Activated T-cell treated with anti-CD3 and anti-CD28 coated beads for 48 hours (primary cell): ENCODE results near the gene TMIE.

ENCODE experiments used
- DNase-seq: peaks from one replicate; pipeline ENCODE4 v3.0.0-alpha.2; 2020; ENCODE audit warnings: low read depth

TMIE gene, protein sequence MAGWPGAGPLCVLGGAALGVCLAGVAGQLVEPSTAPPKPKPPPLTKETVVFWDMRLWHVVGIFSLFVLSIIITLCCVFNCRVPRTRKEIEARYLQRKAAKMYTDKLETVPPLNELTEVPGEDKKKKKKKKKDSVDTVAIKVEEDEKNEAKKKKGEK

GRCh38 chr3:46701181-46701939 is at the start of gene TMIE:
TMIE (plus strand) TSS chr3:46701392; CDS start chr3:46701488, 96 bp downstream.
- DNase-seq: no peak

DNA sequence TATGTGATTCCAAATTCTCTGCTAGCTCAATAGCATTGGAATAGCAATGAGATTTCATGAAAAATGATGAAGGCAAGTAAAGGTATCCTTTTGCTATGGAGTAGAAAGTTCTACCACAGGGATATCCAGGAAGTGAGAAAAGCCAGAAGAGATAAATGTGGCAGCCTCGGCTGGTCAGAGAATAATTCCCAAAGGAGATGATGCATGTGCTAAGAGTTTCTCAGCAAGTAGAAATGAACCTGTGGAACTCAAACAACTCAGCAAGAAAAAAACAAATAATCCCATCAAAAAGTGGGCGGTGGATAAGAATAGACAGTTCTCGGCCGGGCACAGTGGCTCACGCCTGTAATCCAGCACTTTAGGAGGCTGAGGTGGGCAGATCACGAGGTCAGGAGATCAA is 45.9 kb upstream of the TMIE start:
- no peak for DNase-seq

GRCh38 chr3:46656778-46657556 is 44.2 kb upstream of the TMIE start:
- no peak for DNase-seq

- no peak for DNase-seq
These were observed 41.9 kb upstream of the TMIE start for GRCh38 chr3:46659285-46659684.

- DNase-seq: no peak
These were observed 41.2 kb upstream of the TMIE start for GRCh38 chr3:46660003-46660402.

GRCh38 chr3:46660543-46661523 is 40.4 kb upstream of the TMIE start:
- DNase-seq: no peak

- no peak for DNase-seq
These were observed 39.1 kb upstream of the TMIE start for GRCh38 chr3:46661776-46662766.

GRCh38 chr3:46662771-46663551 is 38.2 kb upstream of the TMIE start:
- no peak for DNase-seq

- DNase-seq: no peak
These were observed 37.5 kb upstream of the TMIE start for GRCh38 chr3:46663591-46664135.

DNA sequence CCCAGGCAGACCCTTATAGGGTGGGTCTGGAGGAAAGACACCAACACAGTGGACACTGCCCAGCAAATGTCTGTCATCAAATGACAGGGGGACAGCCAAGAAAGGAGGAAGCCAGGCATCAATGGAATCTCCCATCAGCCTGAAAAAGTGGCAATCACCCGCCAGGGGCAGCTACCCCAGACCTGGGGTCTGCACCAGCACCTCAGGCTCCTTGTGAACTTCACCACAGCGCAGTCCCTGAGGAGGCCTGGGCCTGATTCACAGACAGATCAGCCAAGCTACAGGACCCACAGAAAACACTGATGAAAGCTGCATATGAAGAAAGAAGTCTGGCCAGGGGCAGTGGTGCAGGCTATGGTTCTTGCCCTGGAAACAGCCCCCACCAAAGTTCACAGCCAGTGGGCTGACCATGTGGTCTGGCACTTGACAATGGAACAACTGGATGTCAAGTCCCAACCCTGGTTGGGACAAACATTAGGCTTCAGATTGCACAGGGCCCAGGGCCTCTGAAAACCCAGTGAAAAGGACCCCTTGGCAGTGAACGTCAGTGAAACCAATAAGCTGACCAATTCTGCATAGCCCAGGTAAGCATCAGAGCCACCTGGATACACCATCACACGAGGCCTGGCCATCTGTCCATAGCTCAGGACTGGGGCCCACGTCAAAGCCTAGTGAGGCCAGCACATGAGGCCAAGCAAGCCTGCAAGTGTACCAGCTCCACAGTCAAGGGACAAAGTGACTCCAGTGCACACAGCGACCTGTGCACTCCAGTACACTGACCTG is 36.8 kb upstream of the TMIE start:
- DNase-seq: no peak

DNA sequence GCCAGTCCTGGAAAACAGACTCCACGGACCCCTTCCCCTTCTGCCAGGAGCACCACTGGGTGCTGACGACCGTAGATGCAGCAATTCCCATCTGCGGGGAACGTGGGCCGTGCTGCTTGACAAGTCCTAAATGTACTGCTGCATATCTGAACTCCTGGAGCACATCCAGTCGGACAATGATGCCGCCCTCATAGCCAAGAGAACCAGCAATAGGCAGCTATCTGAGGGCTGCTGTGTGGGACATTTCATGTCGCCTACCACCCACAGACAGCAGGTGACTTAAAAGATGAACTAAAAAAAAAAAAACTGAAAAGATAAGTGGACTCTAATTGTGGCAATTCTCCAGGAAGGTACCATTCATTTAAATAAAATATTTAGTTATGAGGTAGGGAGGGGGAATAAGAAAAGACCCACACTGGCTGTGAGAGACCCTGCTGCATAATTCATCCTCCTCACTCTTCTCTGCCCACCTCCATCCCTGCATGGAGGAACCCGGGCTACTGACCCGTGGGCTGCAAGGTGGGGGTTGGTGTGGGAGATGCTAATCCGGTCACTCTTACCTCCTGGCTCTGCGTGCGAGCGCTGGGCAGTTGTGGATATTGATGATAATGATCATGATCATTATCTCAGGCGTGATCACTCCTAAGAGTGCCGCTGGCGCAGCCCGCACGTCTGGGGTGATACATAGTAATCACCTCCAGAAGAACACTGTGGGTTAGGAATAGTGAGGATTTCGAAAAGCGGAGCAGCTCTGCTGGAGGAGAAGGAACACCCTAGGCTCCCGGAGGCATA is 36.0 kb upstream of the TMIE start:
- DNase-seq: no peak

GRCh38 chr3:46665763-46666452 is 35.3 kb upstream of the TMIE start:
- no peak for DNase-seq

- DNase-seq: no peak
These were observed 34.7 kb upstream of the TMIE start for GRCh38 chr3:46666453-46666845.

- DNase-seq: no peak
These were observed 34.1 kb upstream of the TMIE start for GRCh38 chr3:46667061-46667621.

- no peak for DNase-seq
These were observed 33.5 kb upstream of the TMIE start for GRCh38 chr3:46667657-46668056.

DNA sequence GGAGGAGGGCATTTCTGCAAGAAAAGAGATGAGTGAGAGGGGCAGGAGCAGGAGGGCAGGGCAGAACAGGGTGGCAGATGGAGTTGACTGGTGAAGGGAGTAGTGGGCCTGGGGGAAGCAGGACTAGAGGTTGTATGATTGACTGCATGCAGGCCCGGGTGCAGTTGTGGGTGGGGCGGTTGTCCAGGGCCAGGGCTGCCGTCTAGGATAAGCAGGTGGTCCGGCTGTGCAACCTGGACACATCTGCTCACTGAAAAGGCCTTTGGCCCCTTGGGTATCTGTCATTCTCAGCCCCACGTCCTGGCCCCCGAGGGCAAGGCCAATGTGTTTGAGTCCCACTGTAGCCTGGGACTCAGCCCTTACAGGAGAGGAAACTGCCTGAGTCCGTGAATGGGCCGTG is 33.1 kb upstream of the TMIE start:
- DNase-seq: no peak

- no peak for DNase-seq
These were observed 32.6 kb upstream of the TMIE start for GRCh38 chr3:46668591-46668990.
